Stromal cell of bone marrow (primary cell): ENCODE data around the gene TMEM54.

ENCODE experiments used
- DNase-seq: peaks from one replicate; pipeline ENCODE4 v3.0.0-alpha.2; 2012; ENCODE audit warnings: low read depth

TMEM54 gene

DNA sequence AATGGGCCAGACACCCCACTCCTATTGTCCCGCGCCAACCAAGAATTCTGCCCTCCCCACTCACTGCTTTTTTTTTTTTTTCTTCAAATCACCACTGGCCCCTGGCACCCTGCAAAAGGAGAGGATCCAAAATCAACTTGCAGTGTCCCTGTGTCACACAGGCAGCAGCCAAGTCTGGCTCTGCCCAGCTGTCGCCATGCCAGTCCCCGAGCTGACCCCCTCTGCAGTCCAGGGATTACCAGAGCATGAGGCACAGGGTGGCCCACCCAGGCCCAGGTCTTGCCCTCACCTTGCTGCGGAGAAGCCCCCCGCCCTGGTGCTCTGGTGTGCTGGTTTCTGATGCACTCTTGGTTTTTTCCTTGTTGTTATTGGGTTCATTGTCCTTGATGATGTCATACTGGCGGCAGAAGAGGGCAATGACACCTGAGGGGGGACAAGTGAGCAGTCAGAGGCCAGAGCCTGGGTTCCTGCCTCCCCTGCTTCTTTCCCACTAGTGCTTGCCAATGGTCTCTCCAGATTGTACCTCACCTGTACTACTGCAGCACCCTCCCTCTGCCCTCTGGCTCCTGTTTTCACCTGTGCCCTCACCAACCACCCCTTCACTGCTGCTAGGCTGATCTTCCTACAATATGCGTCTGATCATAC lies 36.7 kb downstream of the TMEM54 start:
- no peak for DNase-seq

DNA sequence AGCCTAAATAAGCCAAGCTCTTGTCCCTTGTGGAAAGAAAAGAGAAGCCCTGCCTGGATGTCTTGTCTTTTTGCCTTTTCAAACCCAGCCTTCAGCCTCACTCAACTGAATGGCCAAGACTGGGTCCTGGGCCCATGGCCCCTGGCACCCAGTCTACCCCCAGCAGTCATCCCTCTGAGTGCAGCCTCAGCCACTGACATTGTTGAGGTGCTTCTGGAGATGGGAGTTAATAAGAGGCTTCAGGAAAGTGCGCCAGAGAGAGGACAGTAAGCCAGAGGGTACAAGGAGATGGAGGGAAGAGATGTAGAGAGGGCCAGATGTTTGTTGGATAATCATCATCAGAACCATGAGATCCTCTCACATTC lies 37.3 kb downstream of the TMEM54 start:
- DNase-seq = no peak

DNA sequence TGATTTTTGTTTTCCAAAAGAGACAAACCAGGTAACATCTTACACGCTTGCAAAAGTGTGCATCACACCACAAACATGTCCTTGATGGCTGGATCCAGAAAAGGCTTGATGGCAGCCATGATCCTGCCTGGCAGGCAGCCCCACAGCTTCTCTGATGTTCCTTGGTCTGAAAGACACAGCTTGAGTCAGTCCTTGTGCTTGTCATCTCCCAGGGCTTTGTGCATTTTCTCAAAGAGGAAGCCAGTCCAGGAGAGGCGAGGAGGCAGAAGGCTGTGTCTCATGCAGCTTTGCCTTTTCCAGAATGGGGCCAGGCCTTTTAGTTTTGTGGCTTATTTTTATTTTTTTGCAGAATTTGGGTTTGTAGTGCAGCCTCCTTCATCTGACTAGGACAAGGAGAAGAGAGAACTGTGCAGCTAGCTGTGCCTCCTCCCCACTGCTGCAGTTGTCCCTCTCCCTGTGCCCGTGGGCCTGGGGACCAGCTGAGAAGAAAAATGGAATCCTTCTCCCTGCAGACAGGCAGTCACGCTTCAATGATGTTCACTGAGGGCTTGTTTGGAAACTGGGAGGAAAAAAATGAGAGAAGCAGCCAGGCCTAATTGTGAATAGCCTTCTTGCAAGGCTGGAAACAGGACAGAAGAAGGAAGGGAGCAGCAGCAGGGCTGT lies 37.8 kb downstream of the TMEM54 start:
- DNase-seq = no peak

DNA sequence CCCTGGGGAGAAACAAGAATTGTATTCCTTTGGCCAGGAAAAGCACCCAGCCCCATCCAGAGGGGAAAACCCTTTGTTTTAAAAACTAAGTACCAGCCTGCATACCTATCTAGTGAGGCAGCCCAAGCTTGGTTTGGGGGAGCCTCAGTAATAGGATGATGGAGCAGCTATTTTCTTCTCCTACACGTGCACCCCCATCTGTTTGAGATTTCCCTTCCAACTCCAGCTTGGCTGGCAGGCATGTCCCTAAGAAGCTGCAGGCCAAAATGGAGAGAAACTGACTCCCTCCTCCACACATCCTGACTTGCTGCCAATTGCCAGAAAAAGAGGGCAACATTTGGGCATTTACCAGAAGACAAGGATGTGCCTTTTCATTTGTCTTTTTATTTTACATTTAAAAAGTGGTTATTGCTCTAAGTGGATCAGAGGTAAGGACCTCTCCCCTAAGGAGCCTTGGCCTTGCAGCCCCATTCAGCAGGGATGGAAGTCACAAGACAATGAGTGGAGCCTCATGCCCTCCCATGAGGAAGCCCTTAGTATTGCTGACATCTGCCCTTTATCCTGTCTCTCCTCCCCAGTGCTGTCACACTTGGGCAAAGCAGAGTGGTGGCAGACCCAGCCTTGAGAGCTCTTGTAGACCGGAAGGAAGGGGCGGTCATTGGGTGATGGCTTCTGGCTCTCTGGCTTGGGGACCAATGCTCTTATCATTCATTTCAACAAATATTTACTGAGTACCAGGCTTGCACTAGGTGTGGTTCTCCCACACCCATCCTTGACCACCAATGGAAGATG lies 39.1 kb downstream of the TMEM54 start:
- DNase-seq = no peak

DNA sequence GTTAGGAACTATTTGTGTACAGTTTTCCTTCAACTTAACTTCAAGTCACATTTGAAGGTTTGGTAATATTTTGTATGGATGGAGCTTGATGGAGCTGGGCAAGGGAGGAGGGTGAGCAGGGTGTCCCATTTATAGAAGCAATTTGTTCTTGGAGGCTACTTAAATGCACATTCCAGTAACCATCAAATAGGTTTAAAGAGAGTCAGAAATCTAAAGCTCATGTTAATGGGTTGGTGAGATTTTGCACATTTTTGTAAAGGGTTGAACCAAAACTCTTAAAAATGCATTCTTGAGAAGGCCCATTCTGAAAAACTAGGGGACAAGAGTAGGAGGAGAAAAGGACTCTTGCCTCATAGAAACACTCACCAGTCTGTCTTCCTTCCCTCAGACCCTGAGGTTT lies 40.6 kb downstream of the TMEM54 start:
- no peak for DNase-seq

DNA sequence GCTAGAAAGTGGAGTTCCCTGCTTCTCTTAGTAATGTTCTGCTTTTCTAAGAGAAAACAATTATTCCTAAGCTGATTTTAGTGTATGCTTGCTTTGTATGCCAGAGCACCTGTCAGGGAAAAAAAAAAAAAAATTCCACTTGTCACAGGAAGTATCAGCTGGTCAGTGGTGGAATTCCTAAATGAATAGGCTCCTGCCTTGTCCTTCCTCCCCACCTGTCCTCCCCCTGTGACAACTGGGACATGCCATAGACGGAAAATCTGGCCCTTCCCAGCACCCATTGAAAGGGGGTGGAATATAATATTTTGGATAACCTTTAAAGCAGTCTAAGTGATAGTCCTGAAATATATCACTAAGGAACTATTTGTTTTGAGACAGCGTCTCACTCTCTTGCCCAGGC lies 41.3 kb downstream of the TMEM54 start:
- DNase-seq = no peak

DNA sequence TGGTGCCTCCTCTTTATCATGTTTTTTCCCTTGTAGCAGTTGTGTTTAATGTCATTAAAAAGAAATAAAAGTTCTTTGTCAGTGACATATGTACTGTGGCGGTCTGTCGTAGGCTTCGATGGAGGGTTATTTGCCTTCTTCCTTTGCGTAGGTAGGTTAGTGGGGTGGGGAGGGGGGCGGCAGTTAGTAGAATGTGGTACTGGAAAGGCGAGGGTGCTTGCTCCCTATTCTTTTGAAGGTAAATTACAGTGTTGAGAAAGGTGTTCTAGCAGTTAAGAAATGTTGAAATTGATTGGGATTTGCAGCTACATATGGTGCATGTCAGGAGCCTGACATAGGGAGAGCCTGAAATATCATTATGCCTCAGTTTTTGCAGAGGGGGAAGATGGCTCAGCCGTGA lies 42.4 kb downstream of the TMEM54 start:
- DNase-seq = no peak

DNA sequence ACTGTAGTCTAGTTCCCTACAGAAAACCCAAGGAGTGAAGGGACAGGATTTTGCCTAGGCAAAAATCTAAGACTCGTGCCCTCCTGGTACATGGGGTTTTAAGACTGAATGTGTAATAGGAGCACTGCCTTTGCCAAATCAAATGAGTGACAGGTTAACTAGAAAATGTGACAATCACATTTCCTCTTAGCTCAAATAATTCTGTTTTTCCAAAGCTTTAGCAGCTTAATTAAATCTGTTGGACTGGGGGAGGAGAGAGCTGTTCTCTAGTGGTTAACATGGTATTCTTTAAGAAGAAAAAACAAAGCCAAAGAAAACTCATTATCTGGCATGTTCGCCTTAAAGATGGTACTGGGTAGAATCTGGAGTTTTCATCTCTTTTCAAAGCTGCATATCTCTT lies 43.1 kb downstream of the TMEM54 start:
- no peak for DNase-seq

DNA sequence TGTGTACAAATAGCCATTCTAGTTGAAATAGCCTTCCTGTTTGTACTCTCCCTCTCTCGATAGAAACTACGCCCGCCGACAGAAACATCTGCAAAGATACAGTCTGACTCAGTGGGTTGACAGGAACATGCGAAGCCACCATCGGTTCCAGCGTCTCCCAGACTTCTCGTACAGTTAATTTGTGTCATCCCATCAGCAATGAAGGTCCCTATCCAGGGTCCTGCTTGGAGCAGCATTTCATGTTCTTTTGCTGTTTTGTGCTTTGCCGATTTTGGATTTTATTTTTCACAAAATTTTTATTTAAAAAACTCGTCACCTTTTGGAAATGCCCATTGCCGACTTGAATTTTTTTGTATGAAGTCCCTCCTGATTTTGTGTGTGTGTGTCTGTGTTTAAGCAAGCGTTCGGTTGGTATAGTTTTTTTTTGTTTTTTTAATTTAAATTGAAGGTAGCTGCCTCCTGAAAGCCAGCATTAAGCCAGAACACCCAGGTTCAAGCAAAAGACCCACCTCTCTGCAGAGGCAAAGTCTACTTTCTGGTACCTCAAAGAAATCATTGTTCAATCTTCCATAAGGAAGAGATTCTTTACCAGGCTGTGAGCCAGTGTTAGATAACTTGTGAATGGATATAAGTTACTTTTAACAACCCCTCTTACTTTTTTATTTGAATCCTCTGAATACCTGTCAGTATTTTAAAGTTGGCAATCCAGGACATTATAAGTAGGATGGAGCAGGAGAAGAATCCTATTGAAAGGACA lies 45.1 kb downstream of the TMEM54 start:
- DNase-seq = no peak

DNA sequence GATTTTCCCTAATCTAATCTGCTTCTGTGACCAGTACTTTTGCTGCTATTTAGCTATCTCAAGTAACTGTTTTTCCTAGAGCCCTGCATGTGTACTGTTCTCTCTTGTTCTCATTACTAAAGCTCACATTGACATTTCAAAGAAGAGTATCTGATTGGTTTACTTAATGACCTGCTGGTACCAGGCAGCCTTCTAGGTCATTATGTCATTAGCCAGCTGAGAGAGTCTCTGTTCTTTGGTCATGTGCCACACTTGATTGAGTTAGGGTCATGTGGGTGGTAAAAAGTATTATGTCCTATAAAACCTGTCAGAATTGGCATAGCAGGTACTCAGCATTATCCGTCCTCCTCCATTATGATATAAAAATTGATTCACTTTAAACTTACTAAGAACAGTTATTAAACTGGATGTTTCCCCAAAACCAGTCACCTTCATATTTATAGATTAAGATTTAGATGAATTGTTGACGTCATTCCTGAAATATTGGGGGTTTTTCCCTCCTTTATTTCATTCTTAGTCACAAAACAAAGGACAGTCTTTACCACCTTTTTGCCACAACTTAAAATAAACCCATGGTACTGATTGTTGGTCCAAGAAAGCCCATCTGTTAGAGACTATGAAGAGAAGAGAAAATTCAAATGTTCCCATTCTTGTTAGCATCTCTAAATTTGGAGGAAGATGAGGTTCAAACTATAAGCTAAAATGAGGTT lies 52.7 kb downstream of the TMEM54 start:
- DNase-seq = no peak
